Measurements from ENCODE around the gene CCDC188. TPM values are rescaled to one million over a fixed set of nuclear protein-coding genes. Genes with fewer than 3 reads are reported as not detected.

CCDC188 gene
- total and polyA plus RNA-seq, 4 donors, result not detected

DNA sequence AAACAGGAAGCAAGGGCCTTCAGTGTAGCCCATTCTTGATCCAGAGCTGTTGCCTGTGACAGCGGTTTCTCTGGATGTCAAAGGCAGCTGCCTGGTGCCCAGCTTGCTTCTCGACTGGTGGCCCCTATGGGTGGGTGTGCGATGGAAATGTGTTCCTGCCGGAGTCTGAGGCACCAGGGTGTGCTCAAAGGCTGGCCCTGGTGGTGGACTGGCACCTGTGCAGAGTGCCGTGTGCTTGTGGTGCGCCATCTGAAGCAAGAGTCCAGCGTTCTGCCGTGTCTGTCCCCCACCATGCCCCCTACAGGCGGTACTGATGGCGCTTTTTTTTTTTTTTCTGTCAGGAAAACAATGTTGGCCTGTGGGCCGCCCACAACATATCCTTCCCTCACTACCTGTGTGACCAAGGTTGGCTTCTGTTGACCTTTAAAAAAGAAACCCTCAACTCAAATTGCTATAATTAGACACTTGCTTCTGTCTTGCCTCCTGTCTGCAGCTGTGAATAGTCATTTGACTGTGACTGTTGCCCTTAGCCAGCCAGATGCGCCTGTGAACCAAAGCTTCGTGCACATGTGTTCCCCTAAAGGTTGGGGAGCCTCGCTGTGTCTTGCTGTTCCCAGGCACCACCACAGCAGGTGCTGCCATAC, 39.7 kb downstream of the CCDC188 start:
- Histone ChIP-seq H3K9me3 (ENCODE audit: control insufficient read depth in 4 of 4, low read length in 3 of 4) (no peaks in the 10 kb centered on the region), H3K4me1 (ENCODE audit: control insufficient read depth in 4 of 4, insufficient read depth in 4 of 4, low read length in 3 of 4) (peaks cover 6 to 26% (median 13%) of the 10 kb centered on the region in 4 donors), H3K27me3 (ENCODE audit: control insufficient read depth in 4 of 4, insufficient read depth in 4 of 4, low read length in 3 of 4) (no peaks in the 10 kb centered on the region), H3K4me3 (ENCODE audit: low read depth in 1 of 3, low read length in 3 of 3) (no peak overlapping the region), H3K27ac (ENCODE audit: low read depth in 1 of 2, low read length in 2 of 2) (peak overlapping the region in 1 of 2 donors; percentile 47), H3K36me3 (ENCODE audit: control insufficient read depth in 4 of 4, insufficient read depth in 3 of 4, low read depth in 1 of 4, low read length in 3 of 4) (peaks cover 34 to 82% (median 52%) of the 10 kb centered on the region in 4 donors), H3K9ac (ENCODE audit: low read depth in 1 of 2, low read length in 2 of 2) (no peak overlapping the region)
- WGBS, result 66% methylated on average over 14 of the region's 14 CpGs
- DNase-seq (ENCODE audit: low spot score), result no peak
- TF ChIP-seq HNF4A (conservative IDR thresholded peaks at IDR 0.05) (peak in 1 of 2 donors; percentile 22), EGR1 (IDR thresholded peaks at IDR 0.05; ENCODE audit: low read depth in 2 of 2) (no peak), YY1 (IDR thresholded peaks at IDR 0.05) (no peak), RAD21 (IDR thresholded peaks at IDR 0.05) (peak in 1 of 2 donors; percentile 52)
- TF ChIP-seq, protein P1, sequence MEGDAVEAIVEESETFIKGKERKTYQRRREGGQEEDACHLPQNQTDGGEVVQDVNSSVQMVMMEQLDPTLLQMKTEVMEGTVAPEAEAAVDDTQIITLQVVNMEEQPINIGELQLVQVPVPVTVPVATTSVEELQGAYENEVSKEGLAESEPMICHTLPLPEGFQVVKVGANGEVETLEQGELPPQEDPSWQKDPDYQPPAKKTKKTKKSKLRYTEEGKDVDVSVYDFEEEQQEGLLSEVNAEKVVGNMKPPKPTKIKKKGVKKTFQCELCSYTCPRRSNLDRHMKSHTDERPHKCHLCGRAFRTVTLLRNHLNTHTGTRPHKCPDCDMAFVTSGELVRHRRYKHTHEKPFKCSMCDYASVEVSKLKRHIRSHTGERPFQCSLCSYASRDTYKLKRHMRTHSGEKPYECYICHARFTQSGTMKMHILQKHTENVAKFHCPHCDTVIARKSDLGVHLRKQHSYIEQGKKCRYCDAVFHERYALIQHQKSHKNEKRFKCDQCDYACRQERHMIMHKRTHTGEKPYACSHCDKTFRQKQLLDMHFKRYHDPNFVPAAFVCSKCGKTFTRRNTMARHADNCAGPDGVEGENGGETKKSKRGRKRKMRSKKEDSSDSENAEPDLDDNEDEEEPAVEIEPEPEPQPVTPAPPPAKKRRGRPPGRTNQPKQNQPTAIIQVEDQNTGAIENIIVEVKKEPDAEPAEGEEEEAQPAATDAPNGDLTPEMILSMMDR (IDR thresholded peaks at IDR 0.05; ENCODE audit: low read depth, low read length, missing input control), result peak; percentile 33

DNA sequence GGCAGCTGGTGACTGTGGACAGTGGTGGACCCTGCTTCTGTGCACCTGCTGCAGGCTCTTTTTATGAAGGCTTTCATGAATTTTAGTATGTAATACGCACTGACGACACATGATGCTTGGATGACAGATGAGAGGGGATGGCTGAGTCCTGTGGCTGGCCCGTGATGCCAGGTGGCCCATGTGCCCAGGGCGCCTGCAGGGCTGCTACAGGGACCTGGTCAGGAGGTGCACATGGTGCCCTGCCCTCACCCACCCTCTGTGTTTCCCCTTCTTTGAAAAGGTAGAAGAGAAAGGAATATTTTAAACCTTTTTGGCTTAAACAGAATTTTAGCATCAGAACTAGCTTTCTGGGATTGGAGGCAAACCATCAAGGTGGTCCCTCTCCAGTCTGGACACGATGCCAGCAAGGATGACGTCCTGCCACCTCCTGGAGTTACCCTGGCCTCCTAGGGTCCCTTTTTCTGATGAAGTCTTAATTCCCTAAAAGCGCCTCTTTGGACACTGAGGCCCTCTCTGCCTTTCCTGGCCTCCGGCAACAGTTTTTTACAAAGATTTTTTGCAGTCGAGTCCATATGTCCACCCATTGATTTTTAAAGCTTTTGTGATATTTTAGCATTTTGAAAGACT, 40.4 kb downstream of the CCDC188 start:
- Histone ChIP-seq H3K4me3 (ENCODE audit: low read depth in 1 of 3, low read length in 3 of 3) (no peak overlapping the region), H3K27me3 (ENCODE audit: control insufficient read depth in 4 of 4, insufficient read depth in 4 of 4, low read length in 3 of 4) (no peaks in the 10 kb centered on the region), H3K9ac (ENCODE audit: low read depth in 1 of 2, low read length in 2 of 2) (no peak overlapping the region), H3K4me1 (ENCODE audit: control insufficient read depth in 4 of 4, insufficient read depth in 4 of 4, low read length in 3 of 4) (peaks cover 0 to 24% (median 8%) of the 10 kb centered on the region in 4 donors), H3K27ac (ENCODE audit: low read depth in 1 of 2, low read length in 2 of 2) (peak overlapping the region in 1 of 2 donors; percentile 47), H3K36me3 (ENCODE audit: control insufficient read depth in 4 of 4, insufficient read depth in 3 of 4, low read depth in 1 of 4, low read length in 3 of 4) (peaks cover 35 to 88% (median 54%) of the 10 kb centered on the region in 4 donors), H3K9me3 (ENCODE audit: control insufficient read depth in 4 of 4, low read length in 3 of 4) (no peaks in the 10 kb centered on the region)
- no peak for TF ChIP-seq NR2F2 (IDR thresholded peaks at IDR 0.05)
- TF ChIP-seq HNF4A (conservative IDR thresholded peaks at IDR 0.05), result no peak
- TF ChIP-seq, protein P2, sequence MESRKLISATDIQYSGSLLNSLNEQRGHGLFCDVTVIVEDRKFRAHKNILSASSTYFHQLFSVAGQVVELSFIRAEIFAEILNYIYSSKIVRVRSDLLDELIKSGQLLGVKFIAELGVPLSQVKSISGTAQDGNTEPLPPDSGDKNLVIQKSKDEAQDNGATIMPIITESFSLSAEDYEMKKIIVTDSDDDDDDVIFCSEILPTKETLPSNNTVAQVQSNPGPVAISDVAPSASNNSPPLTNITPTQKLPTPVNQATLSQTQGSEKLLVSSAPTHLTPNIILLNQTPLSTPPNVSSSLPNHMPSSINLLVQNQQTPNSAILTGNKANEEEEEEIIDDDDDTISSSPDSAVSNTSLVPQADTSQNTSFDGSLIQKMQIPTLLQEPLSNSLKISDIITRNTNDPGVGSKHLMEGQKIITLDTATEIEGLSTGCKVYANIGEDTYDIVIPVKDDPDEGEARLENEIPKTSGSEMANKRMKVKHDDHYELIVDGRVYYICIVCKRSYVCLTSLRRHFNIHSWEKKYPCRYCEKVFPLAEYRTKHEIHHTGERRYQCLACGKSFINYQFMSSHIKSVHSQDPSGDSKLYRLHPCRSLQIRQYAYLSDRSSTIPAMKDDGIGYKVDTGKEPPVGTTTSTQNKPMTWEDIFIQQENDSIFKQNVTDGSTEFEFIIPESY (IDR thresholded peaks at IDR 0.05), result no peak
- no peak for TF ChIP-seq SP1 (IDR thresholded peaks at IDR 0.05)
- TF ChIP-seq, protein P3, sequence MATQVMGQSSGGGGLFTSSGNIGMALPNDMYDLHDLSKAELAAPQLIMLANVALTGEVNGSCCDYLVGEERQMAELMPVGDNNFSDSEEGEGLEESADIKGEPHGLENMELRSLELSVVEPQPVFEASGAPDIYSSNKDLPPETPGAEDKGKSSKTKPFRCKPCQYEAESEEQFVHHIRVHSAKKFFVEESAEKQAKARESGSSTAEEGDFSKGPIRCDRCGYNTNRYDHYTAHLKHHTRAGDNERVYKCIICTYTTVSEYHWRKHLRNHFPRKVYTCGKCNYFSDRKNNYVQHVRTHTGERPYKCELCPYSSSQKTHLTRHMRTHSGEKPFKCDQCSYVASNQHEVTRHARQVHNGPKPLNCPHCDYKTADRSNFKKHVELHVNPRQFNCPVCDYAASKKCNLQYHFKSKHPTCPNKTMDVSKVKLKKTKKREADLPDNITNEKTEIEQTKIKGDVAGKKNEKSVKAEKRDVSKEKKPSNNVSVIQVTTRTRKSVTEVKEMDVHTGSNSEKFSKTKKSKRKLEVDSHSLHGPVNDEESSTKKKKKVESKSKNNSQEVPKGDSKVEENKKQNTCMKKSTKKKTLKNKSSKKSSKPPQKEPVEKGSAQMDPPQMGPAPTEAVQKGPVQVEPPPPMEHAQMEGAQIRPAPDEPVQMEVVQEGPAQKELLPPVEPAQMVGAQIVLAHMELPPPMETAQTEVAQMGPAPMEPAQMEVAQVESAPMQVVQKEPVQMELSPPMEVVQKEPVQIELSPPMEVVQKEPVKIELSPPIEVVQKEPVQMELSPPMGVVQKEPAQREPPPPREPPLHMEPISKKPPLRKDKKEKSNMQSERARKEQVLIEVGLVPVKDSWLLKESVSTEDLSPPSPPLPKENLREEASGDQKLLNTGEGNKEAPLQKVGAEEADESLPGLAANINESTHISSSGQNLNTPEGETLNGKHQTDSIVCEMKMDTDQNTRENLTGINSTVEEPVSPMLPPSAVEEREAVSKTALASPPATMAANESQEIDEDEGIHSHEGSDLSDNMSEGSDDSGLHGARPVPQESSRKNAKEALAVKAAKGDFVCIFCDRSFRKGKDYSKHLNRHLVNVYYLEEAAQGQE (IDR thresholded peaks at IDR 0.05), result no peak
- TF ChIP-seq JUND (IDR thresholded peaks at IDR 0.05), result no peak
- TF ChIP-seq, protein P4, sequence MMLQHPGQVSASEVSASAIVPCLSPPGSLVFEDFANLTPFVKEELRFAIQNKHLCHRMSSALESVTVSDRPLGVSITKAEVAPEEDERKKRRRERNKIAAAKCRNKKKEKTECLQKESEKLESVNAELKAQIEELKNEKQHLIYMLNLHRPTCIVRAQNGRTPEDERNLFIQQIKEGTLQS (IDR thresholded peaks at IDR 0.05), result no peak
- TF ChIP-seq, protein P5, sequence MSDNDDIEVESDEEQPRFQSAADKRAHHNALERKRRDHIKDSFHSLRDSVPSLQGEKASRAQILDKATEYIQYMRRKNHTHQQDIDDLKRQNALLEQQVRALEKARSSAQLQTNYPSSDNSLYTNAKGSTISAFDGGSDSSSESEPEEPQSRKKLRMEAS (IDR thresholded peaks at IDR 0.05), result no peak
- no peak for TF ChIP-seq FOXA1 (IDR thresholded peaks at IDR 0.05)
- TF ChIP-seq RAD21 (IDR thresholded peaks at IDR 0.05), result no peak
- TF ChIP-seq HNF4G (IDR thresholded peaks at IDR 0.05), result no peak
- TF ChIP-seq GABPA (IDR thresholded peaks at IDR 0.05 in 1 of 2, conservative IDR thresholded peaks at IDR 0.05 in 1 of 2), result no peak
- no peak for TF ChIP-seq FOXA2 (IDR thresholded peaks at IDR 0.05)
- no peak for TF ChIP-seq EGR1 (IDR thresholded peaks at IDR 0.05; ENCODE audit: low read depth in 2 of 2)
- no peak for TF ChIP-seq YY1 (IDR thresholded peaks at IDR 0.05)
- no peak for TF ChIP-seq RXRA (IDR thresholded peaks at IDR 0.05)
- TF ChIP-seq, protein P1 (IDR thresholded peaks at IDR 0.05; ENCODE audit: low read depth, low read length, missing input control), result no peak
- TF ChIP-seq TAF1 (conservative IDR thresholded peaks at IDR 0.05), result no peak
- no peak for DNase-seq (ENCODE audit: low spot score)
- WGBS, result 93% methylated on average over 9 of the region's 9 CpGs

All from liver (tissue), 9 donors.